Hepatocyte (in vitro differentiated cells): ENCODE measurements around the gene SYPL2. TPM values are rescaled to one million over a fixed set of nuclear protein-coding genes. Genes with fewer than 3 reads are reported as not detected.

ENCODE experiments used
- DNase-seq: peaks from one replicate; pipeline ENCODE4 v3.0.0-alpha.2; 2016; ENCODE audit warnings: low spot score
- H2AFZ ChIP-seq: fragments of 200-600 bp; sonication (generic); 2 replicates; pipeline ENCODE4 v1.6.0; 2016; ENCODE audit warnings: antibody characterized with exemption, mild to moderate bottlenecking
- H3K27ac ChIP-seq: fragments of 200-600 bp; sonication (generic); 2 replicates; pipeline ENCODE4 v1.5.1; 2016; ENCODE audit warnings: mild to moderate bottlenecking
- H3K27me3 ChIP-seq: fragments of 200-600 bp; sonication (generic); 2 replicates; pipeline ENCODE4 v1.6.1; 2016
- H3K36me3 ChIP-seq: fragments of 200-600 bp; sonication (generic); replicated peaks from 2 replicates; pipeline ENCODE4 v1.5.1; 2016; ENCODE audit warnings: low read depth; ENCODE audit not compliant: insufficient read depth
- H3K4me1 ChIP-seq: fragments of 200-600 bp; sonication (generic); 2 replicates; pipeline ENCODE4 v1.5.1; 2016; ENCODE audit warnings: mild to moderate bottlenecking, moderate library complexity; ENCODE audit not compliant: insufficient read depth
- H3K4me2 ChIP-seq: fragments of 200-600 bp; sonication (generic); 2 replicates; pipeline ENCODE4 v1.6.0; 2016
- H3K4me3 ChIP-seq: fragments of 200-600 bp; sonication (generic); 2 replicates; pipeline ENCODE4 v1.5.1; 2016; ENCODE audit warnings: mild to moderate bottlenecking
- H3K79me2 ChIP-seq: fragments of 200-600 bp; sonication (generic); 2 replicates; pipeline ENCODE4 v1.6.0; 2017; ENCODE audit warnings: mild to moderate bottlenecking
- H3K9me2 ChIP-seq: fragments of 200-600 bp; sonication (generic); replicated peaks from 2 replicates; pipeline ENCODE4 v1.6.0; 2017; ENCODE audit warnings: mild to moderate bottlenecking; ENCODE audit not compliant: insufficient read depth
- H3K9me3 ChIP-seq: fragments of 200-600 bp; sonication (generic); 2 replicates; pipeline ENCODE4 v1.5.1; 2016; ENCODE audit warnings: low read depth, mild to moderate bottlenecking
- H4K20me1 ChIP-seq: fragments of 200-600 bp; sonication (generic); 2 replicates; pipeline ENCODE4 v1.6.0; 2016; ENCODE audit warnings: mild to moderate bottlenecking; ENCODE audit not compliant: insufficient read depth, poor library complexity, severe bottlenecking
- CTCF ChIP-seq: fragments of 200-600 bp; sonication (generic); IDR thresholded peaks from 2 replicates; pipeline ENCODE4 v1.5.1; 2016; ENCODE audit warnings: antibody characterized with exemption, mild to moderate bottlenecking; ENCODE audit not compliant: poor library complexity
- EZH2 ChIP-seq: fragments of 200-600 bp; sonication (generic); IDR thresholded peaks from 2 replicates; pipeline ENCODE4 v1.6.1; 2016; ENCODE audit warnings: antibody characterized with exemption, mild to moderate bottlenecking, borderline replicate concordance
- EZH2phosphoT487 ChIP-seq: fragments of 200-600 bp; sonication (generic); IDR thresholded peaks from one replicate; pipeline ENCODE4 v1.6.1; 2018; ENCODE audit warnings: antibody characterized with exemption, mild to moderate bottlenecking, low read depth, moderate library complexity; ENCODE audit not compliant: unreplicated experiment, severe bottlenecking
- WGBS: methylation state at CpG from one replicate; pipeline ENCODE4 v1.1.6; 2016; ENCODE audit warnings: low lambda C conversion rate; ENCODE audit errors: missing lambda C conversion rate; 5-methylcytosine and 5-hydroxymethylcytosine counted together
- polyA plus RNA-seq: library from polyadenylated mRNA; unstranded; fragments of >200 nt; fragmentation: Nextera tagmentation; extraction: Ambion mirVana; gene quantifications from 2 replicates; pipeline ENCODE4 v1.2.1, GENCODE V29; 2016
- total RNA-seq: library from RNA; depleted of rRNA; stranded (reverse); fragments of >200 nt; gene quantifications from 2 replicates; pipeline ENCODE4 v1.2.3, GENCODE V29; 2014

Gene SYPL2
- total and polyA plus RNA-seq, 2 experiments from 2014 or later, result 2.0 to 3.0 TPM

GRCh38 chr1:109504974-109505373, 38.6 kb downstream of the SYPL2 start:
- Histone ChIP-seq H3K9me2 (no peaks in the 10 kb centered on the region), H3K4me1 (peaks cover 1% of the 10 kb centered on the region), H3K27me3 (no peaks in the 10 kb centered on the region), H3K9me3 (no peaks in the 10 kb centered on the region), H3K36me3 (no peaks in the 10 kb centered on the region), H3K4me3 (no peak overlapping the region), H4K20me1 (no peaks in the 10 kb centered on the region), H3K79me2 (no peaks in the 10 kb centered on the region), H2AFZ (no peak overlapping the region), H3K4me2 (no peak overlapping the region), H3K27ac (no peak overlapping the region)
- no peak for DNase-seq
- TF ChIP-seq EZH2 (no peak), EZH2phosphoT487 (no peak), CTCF (no peak)
- 95% methylated on average over 1 of the region's 1 CpG for WGBS

DNA sequence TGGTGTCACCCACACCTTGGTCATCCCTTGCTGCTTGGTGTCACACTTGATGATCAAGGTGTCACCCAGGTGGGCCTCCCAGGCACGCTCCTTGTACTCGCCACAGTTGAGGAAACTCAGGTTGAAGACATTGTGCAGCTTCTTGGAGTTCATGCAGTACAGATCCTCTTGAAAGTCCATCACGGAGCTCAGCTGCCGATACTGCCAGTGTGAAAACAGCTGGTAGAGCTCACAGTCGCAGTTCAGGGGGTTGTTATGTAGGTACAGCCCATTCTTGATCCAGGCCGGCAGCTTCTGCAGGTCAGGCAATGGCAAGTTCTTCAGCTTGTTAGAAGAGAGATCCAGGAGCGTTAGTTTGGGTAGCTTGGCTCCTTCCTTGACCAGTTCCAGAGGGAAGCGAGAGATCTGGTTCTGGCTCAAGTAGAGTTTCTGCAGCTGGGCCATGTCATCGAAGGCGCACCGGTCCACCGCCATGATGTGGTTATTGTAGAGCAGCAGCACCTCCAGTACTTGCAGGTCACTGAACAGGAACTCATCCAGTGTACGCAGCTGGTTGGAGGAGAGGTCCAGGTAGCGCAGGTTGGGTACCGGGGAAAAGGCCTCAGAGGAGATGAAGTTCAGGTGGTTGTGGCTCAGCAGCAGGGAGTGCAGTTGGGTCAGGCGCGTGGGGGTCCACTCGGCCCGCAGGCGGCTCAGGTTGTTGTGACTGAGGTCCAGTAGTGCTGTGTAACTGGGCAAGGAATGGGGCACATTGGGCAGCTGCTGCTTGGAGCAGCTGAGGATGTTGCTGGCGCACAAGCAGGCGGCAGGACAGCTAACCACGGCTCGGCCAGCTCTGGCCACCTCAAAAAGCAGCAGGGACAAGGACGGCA, 41.9 kb downstream of the SYPL2 start:
- no peaks in the 10 kb centered on the region for H3K36me3 ChIP-seq
- H3K79me2 ChIP-seq, result no peaks in the 10 kb centered on the region
- no peak overlapping the region for H3K4me3 ChIP-seq
- H3K9me2 ChIP-seq, result no peaks in the 10 kb centered on the region
- H3K27me3 ChIP-seq, result peaks cover 6% of the 10 kb centered on the region
- WGBS, result 94% methylated on average over 25 of the region's 25 CpGs
- no peaks in the 10 kb centered on the region for H4K20me1 ChIP-seq
- no peak for DNase-seq
- TF ChIP-seq EZH2 (no peak), CTCF (no peak), EZH2phosphoT487 (no peak)
- H3K4me1 ChIP-seq, result peaks cover 4% of the 10 kb centered on the region
- H3K27ac ChIP-seq, result no peak overlapping the region
- peak overlapping the region; percentile 97 for H3K4me2 ChIP-seq
- no peak overlapping the region for H2AFZ ChIP-seq
- no peaks in the 10 kb centered on the region for H3K9me3 ChIP-seq

DNA sequence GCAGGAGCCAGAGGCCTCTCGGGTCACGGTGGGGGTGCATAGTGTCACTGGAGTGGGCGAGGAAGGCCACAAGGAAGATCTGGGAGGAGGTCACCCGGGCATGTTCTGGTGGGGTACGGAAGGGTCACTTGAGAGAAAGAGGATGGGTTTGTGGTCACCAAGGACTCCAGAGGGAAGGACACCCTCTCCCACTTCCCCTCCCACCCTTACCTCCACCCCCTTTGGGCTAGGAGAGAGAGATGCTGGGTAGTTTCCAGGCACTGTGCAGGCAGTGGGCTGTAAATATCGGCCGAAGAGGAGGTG, 42.5 kb downstream of the SYPL2 start:
- Histone ChIP-seq H2AFZ (no peak overlapping the region), H3K9me3 (no peaks in the 10 kb centered on the region), H3K4me3 (no peak overlapping the region), H4K20me1 (no peaks in the 10 kb centered on the region), H3K79me2 (no peaks in the 10 kb centered on the region), H3K4me2 (peak overlapping the region; percentile 97), H3K9me2 (no peaks in the 10 kb centered on the region), H3K4me1 (peaks cover 4% of the 10 kb centered on the region), H3K36me3 (no peaks in the 10 kb centered on the region), H3K27me3 (peaks cover 8% of the 10 kb centered on the region), H3K27ac (no peak overlapping the region)
- DNase-seq, result no peak
- 67% methylated on average over 7 of the region's 7 CpGs for WGBS
- TF ChIP-seq EZH2 (no peak), EZH2phosphoT487 (no peak), CTCF (no peak)
